ENCODE measurements around the gene WBP1L.

GRCh38 chr10:102762401-102763015, 18.8 kb downstream of the WBP1L start:
- TF ChIP-seq, protein P1, sequence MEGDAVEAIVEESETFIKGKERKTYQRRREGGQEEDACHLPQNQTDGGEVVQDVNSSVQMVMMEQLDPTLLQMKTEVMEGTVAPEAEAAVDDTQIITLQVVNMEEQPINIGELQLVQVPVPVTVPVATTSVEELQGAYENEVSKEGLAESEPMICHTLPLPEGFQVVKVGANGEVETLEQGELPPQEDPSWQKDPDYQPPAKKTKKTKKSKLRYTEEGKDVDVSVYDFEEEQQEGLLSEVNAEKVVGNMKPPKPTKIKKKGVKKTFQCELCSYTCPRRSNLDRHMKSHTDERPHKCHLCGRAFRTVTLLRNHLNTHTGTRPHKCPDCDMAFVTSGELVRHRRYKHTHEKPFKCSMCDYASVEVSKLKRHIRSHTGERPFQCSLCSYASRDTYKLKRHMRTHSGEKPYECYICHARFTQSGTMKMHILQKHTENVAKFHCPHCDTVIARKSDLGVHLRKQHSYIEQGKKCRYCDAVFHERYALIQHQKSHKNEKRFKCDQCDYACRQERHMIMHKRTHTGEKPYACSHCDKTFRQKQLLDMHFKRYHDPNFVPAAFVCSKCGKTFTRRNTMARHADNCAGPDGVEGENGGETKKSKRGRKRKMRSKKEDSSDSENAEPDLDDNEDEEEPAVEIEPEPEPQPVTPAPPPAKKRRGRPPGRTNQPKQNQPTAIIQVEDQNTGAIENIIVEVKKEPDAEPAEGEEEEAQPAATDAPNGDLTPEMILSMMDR (IDR thresholded peaks at IDR 0.05), result no peak
- TF ChIP-seq POLR2A (IDR thresholded peaks at IDR 0.05) (no peak), POLR2AphosphoS5 (IDR thresholded peaks at IDR 0.05; ENCODE audit: insufficient read depth in 1 of 2, low read depth in 1 of 2) (no peak)

Data from vagina (tissue), 2 donors.